HG03108 (cell line): ENCODE measurements around the gene COQ5.
"Not testable (repeated sequence)": the region's sequence is repeated elsewhere in the genome, so short reads cannot be mapped to it uniquely, and the experiment has no call there.

Experiments
- ATAC-seq: cut with Tn5 transposase; IDR thresholded peaks from one replicate; pipeline ENCODE4 v1.9.1; 2021; ENCODE audit warnings: moderate library complexity; ENCODE audit not compliant: unreplicated experiment

COQ5 gene

GRCh38 chr12:120529641-120530417, 871 bp upstream of the COQ5 start:
- ATAC-seq = no peak

- no peak for ATAC-seq
These were observed 6.4 kb downstream of the COQ5 start for GRCh38 chr12:120522568-120522967.

GRCh38 chr12:120519324-120519723, 9.6 kb downstream of the COQ5 start:
- ATAC-seq = not testable (repeated sequence)

GRCh38 chr12:120515496-120515895, 13.5 kb downstream of the COQ5 start:
- no peak for ATAC-seq

GRCh38 chr12:120514002-120514401, 15.0 kb downstream of the COQ5 start:
- no peak for ATAC-seq

GRCh38 chr12:120508537-120508936, 20.4 kb downstream of the COQ5 start:
- ATAC-seq = no peak

GRCh38 chr12:120504587-120504986, 24.4 kb downstream of the COQ5 start:
- ATAC-seq = no peak

GRCh38 chr12:120500581-120500980, 28.4 kb downstream of the COQ5 start:
- ATAC-seq = no peak

- ATAC-seq = no peak
These were observed 30.0 kb downstream of the COQ5 start for GRCh38 chr12:120498870-120499515.

- no peak for ATAC-seq
These were observed 31.3 kb downstream of the COQ5 start for GRCh38 chr12:120497524-120498150.

GRCh38 chr12:120496413-120497340, 32.3 kb downstream of the COQ5 start:
- ATAC-seq = no peak

GRCh38 chr12:120495731-120496412, 33.1 kb downstream of the COQ5 start, which contains the start of gene DYNLL1:
TSS of gene DYNLL1 (plus strand) at chr12:120496113. CDS start at chr12:120496422, 309 bp downstream.
- ATAC-seq = peak; percentile 91

GRCh38 chr12:120495186-120495730, 33.7 kb downstream of the COQ5 start:
- no peak for ATAC-seq

GRCh38 chr12:120490833-120491512, 38.0 kb downstream of the COQ5 start:
- ATAC-seq = no peak

GRCh38 chr12:120490325-120490724, 38.6 kb downstream of the COQ5 start:
- ATAC-seq = no peak

GRCh38 chr12:120489018-120489417, 39.9 kb downstream of the COQ5 start:
- ATAC-seq = no peak

GRCh38 chr12:120488057-120488640, 40.8 kb downstream of the COQ5 start:
- ATAC-seq = no peak

GRCh38 chr12:120487552-120487951, 41.4 kb downstream of the COQ5 start:
- not testable (repeated sequence) for ATAC-seq
